ENCODE data around the gene USP10.

USP10 gene

GRCh38 chr16:84754353-84754856 is 54.6 kb downstream of the USP10 start:
- peaks cover 79% of the 10 kb centered on the region for H3K79me2 ChIP-seq (ENCODE audit: control insufficient read depth, insufficient read depth, low read length, unreplicated experiment)
- H3K27me3 ChIP-seq (ENCODE audit: insufficient read depth, low read length) = no peaks in the 10 kb centered on the region
- no peak overlapping the region for H3K4me3 ChIP-seq (ENCODE audit: low read depth, low read length)
- H2AFZ ChIP-seq (ENCODE audit: low read length, unreplicated experiment) = no peak overlapping the region
- peaks cover 10% of the 10 kb centered on the region; the same call in 1 of the 2 replicates for H3K36me3 ChIP-seq (ENCODE audit: insufficient read depth, low read length)
- peaks cover 39% of the 10 kb centered on the region for H3K4me1 ChIP-seq (ENCODE audit: control insufficient read depth, insufficient read depth, low read length, unreplicated experiment)
- peak overlapping the region; percentile 52 for H3K27ac ChIP-seq (ENCODE audit: low read depth, low read length)

- H3K27ac ChIP-seq (ENCODE audit: low read depth, low read length) = peak overlapping the region; percentile 2; the same call in 1 of the 2 replicates
- H3K4me1 ChIP-seq (ENCODE audit: control insufficient read depth, insufficient read depth, low read length, unreplicated experiment) = peaks cover 39% of the 10 kb centered on the region
- peaks cover 10% of the 10 kb centered on the region; the same call in 1 of the 2 replicates for H3K36me3 ChIP-seq (ENCODE audit: insufficient read depth, low read length)
- H2AFZ ChIP-seq (ENCODE audit: low read length, unreplicated experiment) = no peak overlapping the region
- H3K79me2 ChIP-seq (ENCODE audit: control insufficient read depth, insufficient read depth, low read length, unreplicated experiment) = peaks cover 75% of the 10 kb centered on the region
- H3K4me3 ChIP-seq (ENCODE audit: low read depth, low read length) = no peak overlapping the region
- no peaks in the 10 kb centered on the region for H3K27me3 ChIP-seq (ENCODE audit: insufficient read depth, low read length)
Measured at GRCh38 chr16:84754956-84755672, 55.3 kb downstream of the USP10 start.

GRCh38 chr16:84756830-84757229 is 57.0 kb downstream of the USP10 start:
- Histone ChIP-seq H3K36me3 (ENCODE audit: insufficient read depth, low read length) (peaks cover 14% of the 10 kb centered on the region; the same call in 1 of the 2 replicates), H3K4me3 (ENCODE audit: low read depth, low read length) (no peak overlapping the region), H3K79me2 (ENCODE audit: control insufficient read depth, insufficient read depth, low read length, unreplicated experiment) (peaks cover 61% of the 10 kb centered on the region), H3K27ac (ENCODE audit: low read depth, low read length) (no peak overlapping the region), H3K4me1 (ENCODE audit: control insufficient read depth, insufficient read depth, low read length, unreplicated experiment) (peaks cover 28% of the 10 kb centered on the region), H3K27me3 (ENCODE audit: insufficient read depth, low read length) (no peaks in the 10 kb centered on the region), H2AFZ (ENCODE audit: low read length, unreplicated experiment) (no peak overlapping the region)

GRCh38 chr16:84758627-84759026 is 58.8 kb downstream of the USP10 start:
- H3K27ac ChIP-seq (ENCODE audit: low read depth, low read length) = no peak overlapping the region
- H3K4me3 ChIP-seq (ENCODE audit: low read depth, low read length) = no peak overlapping the region
- H3K4me1 ChIP-seq (ENCODE audit: control insufficient read depth, insufficient read depth, low read length, unreplicated experiment) = peaks cover 18% of the 10 kb centered on the region
- no peaks in the 10 kb centered on the region for H3K27me3 ChIP-seq (ENCODE audit: insufficient read depth, low read length)
- peaks cover 23% of the 10 kb centered on the region; the same call in 1 of the 2 replicates for H3K36me3 ChIP-seq (ENCODE audit: insufficient read depth, low read length)
- H3K79me2 ChIP-seq (ENCODE audit: control insufficient read depth, insufficient read depth, low read length, unreplicated experiment) = peaks cover 51% of the 10 kb centered on the region
- no peak overlapping the region for H2AFZ ChIP-seq (ENCODE audit: low read length, unreplicated experiment)

- Histone ChIP-seq H3K79me2 (ENCODE audit: control insufficient read depth, insufficient read depth, low read length, unreplicated experiment) (peaks cover 51% of the 10 kb centered on the region), H3K4me1 (ENCODE audit: control insufficient read depth, insufficient read depth, low read length, unreplicated experiment) (peaks cover 13% of the 10 kb centered on the region), H3K4me3 (ENCODE audit: low read depth, low read length) (no peak overlapping the region), H3K27ac (ENCODE audit: low read depth, low read length) (no peak overlapping the region), H3K36me3 (ENCODE audit: insufficient read depth, low read length) (peaks cover 28% of the 10 kb centered on the region; the same call in 1 of the 2 replicates), H2AFZ (ENCODE audit: low read length, unreplicated experiment) (no peak overlapping the region), H3K27me3 (ENCODE audit: insufficient read depth, low read length) (no peaks in the 10 kb centered on the region)
Measured at GRCh38 chr16:84759061-84759460, 59.3 kb downstream of the USP10 start.

- peaks cover 46% of the 10 kb centered on the region for H3K79me2 ChIP-seq (ENCODE audit: control insufficient read depth, insufficient read depth, low read length, unreplicated experiment)
- H3K27me3 ChIP-seq (ENCODE audit: insufficient read depth, low read length) = no peaks in the 10 kb centered on the region
- H3K4me3 ChIP-seq (ENCODE audit: low read depth, low read length) = no peak overlapping the region
- H3K36me3 ChIP-seq (ENCODE audit: insufficient read depth, low read length) = peaks cover 32% of the 10 kb centered on the region; the same call in 1 of the 2 replicates
- peaks cover 7% of the 10 kb centered on the region for H3K4me1 ChIP-seq (ENCODE audit: control insufficient read depth, insufficient read depth, low read length, unreplicated experiment)
- H3K27ac ChIP-seq (ENCODE audit: low read depth, low read length) = no peak overlapping the region
- no peak overlapping the region for H2AFZ ChIP-seq (ENCODE audit: low read length, unreplicated experiment)
Measured at GRCh38 chr16:84759906-84760305, 60.1 kb downstream of the USP10 start.

- Histone ChIP-seq H3K27me3 (ENCODE audit: insufficient read depth, low read length) (no peaks in the 10 kb centered on the region), H3K27ac (ENCODE audit: low read depth, low read length) (peak overlapping the region; percentile 41; the same call in 1 of the 2 replicates), H3K79me2 (ENCODE audit: control insufficient read depth, insufficient read depth, low read length, unreplicated experiment) (peaks cover 28% of the 10 kb centered on the region), H3K4me3 (ENCODE audit: low read depth, low read length) (no peak overlapping the region), H2AFZ (ENCODE audit: low read length, unreplicated experiment) (no peak overlapping the region), H3K36me3 (ENCODE audit: insufficient read depth, low read length) (peaks cover 47% of the 10 kb centered on the region), H3K4me1 (ENCODE audit: control insufficient read depth, insufficient read depth, low read length, unreplicated experiment) (peaks cover 7% of the 10 kb centered on the region)
Measured at GRCh38 chr16:84761448-84762368, 61.9 kb downstream of the USP10 start.

GRCh38 chr16:84763164-84763563 is 63.4 kb downstream of the USP10 start:
- Histone ChIP-seq H3K4me1 (ENCODE audit: control insufficient read depth, insufficient read depth, low read length, unreplicated experiment) (peaks cover 7% of the 10 kb centered on the region), H3K27ac (ENCODE audit: low read depth, low read length) (no peak overlapping the region), H3K79me2 (ENCODE audit: control insufficient read depth, insufficient read depth, low read length, unreplicated experiment) (peaks cover 16% of the 10 kb centered on the region), H2AFZ (ENCODE audit: low read length, unreplicated experiment) (no peak overlapping the region), H3K27me3 (ENCODE audit: insufficient read depth, low read length) (no peaks in the 10 kb centered on the region), H3K4me3 (ENCODE audit: low read depth, low read length) (no peak overlapping the region), H3K36me3 (ENCODE audit: insufficient read depth, low read length) (peaks cover 55% of the 10 kb centered on the region)

- no peaks in the 10 kb centered on the region for H3K27me3 ChIP-seq (ENCODE audit: insufficient read depth, low read length)
- peaks cover 55% of the 10 kb centered on the region for H3K36me3 ChIP-seq (ENCODE audit: insufficient read depth, low read length)
- no peak overlapping the region for H3K27ac ChIP-seq (ENCODE audit: low read depth, low read length)
- H3K4me1 ChIP-seq (ENCODE audit: control insufficient read depth, insufficient read depth, low read length, unreplicated experiment) = peaks cover 7% of the 10 kb centered on the region
- no peak overlapping the region for H2AFZ ChIP-seq (ENCODE audit: low read length, unreplicated experiment)
- H3K4me3 ChIP-seq (ENCODE audit: low read depth, low read length) = no peak overlapping the region
- H3K79me2 ChIP-seq (ENCODE audit: control insufficient read depth, insufficient read depth, low read length, unreplicated experiment) = peaks cover 13% of the 10 kb centered on the region
Measured at GRCh38 chr16:84763629-84764028, 63.8 kb downstream of the USP10 start.

GRCh38 chr16:84764970-84765369 is 65.2 kb downstream of the USP10 start:
- peaks cover 7% of the 10 kb centered on the region for H3K4me1 ChIP-seq (ENCODE audit: control insufficient read depth, insufficient read depth, low read length, unreplicated experiment)
- no peak overlapping the region for H2AFZ ChIP-seq (ENCODE audit: low read length, unreplicated experiment)
- peaks cover 56% of the 10 kb centered on the region for H3K36me3 ChIP-seq (ENCODE audit: insufficient read depth, low read length)
- H3K79me2 ChIP-seq (ENCODE audit: control insufficient read depth, insufficient read depth, low read length, unreplicated experiment) = peaks cover 5% of the 10 kb centered on the region
- H3K27ac ChIP-seq (ENCODE audit: low read depth, low read length) = no peak overlapping the region
- H3K27me3 ChIP-seq (ENCODE audit: insufficient read depth, low read length) = no peaks in the 10 kb centered on the region
- no peak overlapping the region for H3K4me3 ChIP-seq (ENCODE audit: low read depth, low read length)
